Activated CD4-positive, alpha-beta T cell treated with anti-CD3 and anti-CD28 coated beads, Interleukin-2, Interleukin-6, amounts not matched to agents 100 ng/mL and 50 ng/mL, durations not matched to agents 16 hours and 8 hours (primary cell): ENCODE data around the gene ATP9A.
A peak's percentile ranks its signal among the peaks of the same experiment; 100 is the strongest.
"Not testable (repeated sequence)": the region's sequence is repeated elsewhere in the genome, so short reads cannot be mapped to it uniquely, and the experiment has no call there.

Source experiments
- DNase-seq: peaks from one replicate; pipeline ENCODE4 v3.0.0-alpha.2; 2020

The ATP9A gene

GRCh38 chr20:51691703-51692102 is 76.5 kb downstream of the ATP9A start:
- DNase-seq: no peak

- DNase-seq: no peak
Observed at GRCh38 chr20:51688600-51689244, 79.5 kb downstream of the ATP9A start.

GRCh38 chr20:51687630-51688029 is 80.6 kb downstream of the ATP9A start:
- DNase-seq: no peak

- DNase-seq: no peak
Observed at GRCh38 chr20:51687108-51687507, 81.1 kb downstream of the ATP9A start.

GRCh38 chr20:51685494-51685893 is 82.7 kb downstream of the ATP9A start:
- not testable (repeated sequence) for DNase-seq

GRCh38 chr20:51680067-51680749 is 88.0 kb downstream of the ATP9A start:
- no peak for DNase-seq

- DNase-seq: no peak
Observed at GRCh38 chr20:51679254-51679921, 88.8 kb downstream of the ATP9A start.

GRCh38 chr20:51678026-51678697 is 90.0 kb downstream of the ATP9A start:
- no peak for DNase-seq

GRCh38 chr20:51668947-51669346 is 99.2 kb downstream of the ATP9A start:
- no peak for DNase-seq

GRCh38 chr20:51668515-51668914 is 99.7 kb downstream of the ATP9A start:
- DNase-seq: no peak

- no peak for DNase-seq
Observed at GRCh38 chr20:51667491-51667890, 100.7 kb downstream of the ATP9A start.

GRCh38 chr20:51667002-51667408 is 101.2 kb downstream of the ATP9A start:
- DNase-seq: no peak

GRCh38 chr20:51666126-51666525 is 102.1 kb downstream of the ATP9A start:
- DNase-seq: no peak

- DNase-seq: no peak
Observed at GRCh38 chr20:51665543-51666118, 102.6 kb downstream of the ATP9A start.

GRCh38 chr20:51661609-51662178 is 106.5 kb downstream of the ATP9A start:
- DNase-seq: peak; percentile 90

- peak; percentile 38 for DNase-seq
Observed at GRCh38 chr20:51660672-51661608, 107.2 kb downstream of the ATP9A start.

- no peak for DNase-seq
Observed at GRCh38 chr20:51659491-51660050, 108.6 kb downstream of the ATP9A start.

GRCh38 chr20:51656726-51657260 is 111.4 kb downstream of the ATP9A start:
- no peak for DNase-seq

GRCh38 chr20:51656089-51656488 is 112.1 kb downstream of the ATP9A start:
- not testable (repeated sequence) for DNase-seq

GRCh38 chr20:51654495-51654894 is 113.7 kb downstream of the ATP9A start:
- DNase-seq: no peak

- no peak for DNase-seq
Observed at GRCh38 chr20:51654060-51654459, 114.1 kb downstream of the ATP9A start.
